ENCODE data around the gene TMEM229A. TPM values are rescaled to one million over a fixed set of nuclear protein-coding genes. Genes with fewer than 3 reads are reported as not detected.
"Not testable (repeated sequence)": the region's sequence is repeated elsewhere in the genome, so short reads cannot be mapped to it uniquely, and the experiment has no call there.

The TMEM229A gene
- total RNA-seq, 4 donors from 2014 or later, result not detected

DNA sequence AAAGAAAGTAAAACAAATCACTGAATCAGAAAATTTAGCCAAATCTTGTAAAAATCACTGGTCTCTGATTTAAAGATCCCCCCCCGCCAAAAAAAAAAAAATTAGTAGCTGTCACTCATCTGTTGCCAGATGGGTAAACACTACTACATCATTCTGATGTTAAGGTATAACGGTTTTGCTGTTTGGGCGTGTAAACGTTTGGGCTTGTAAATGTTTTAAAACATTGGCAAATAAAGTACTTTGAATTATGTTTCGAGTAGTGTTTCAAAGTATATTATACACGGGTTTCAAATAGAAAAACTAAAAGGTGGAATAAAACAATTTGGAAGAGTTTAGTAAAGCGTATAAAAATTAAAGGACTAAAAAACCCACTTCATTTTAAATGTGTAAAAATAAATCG, 1.5 kb downstream of the TMEM229A start:
- 26 to 38% methylated on average over 8 of the region's 8 CpGs for WGBS, 2 donors
- intact Hi-C loops (cut with DNase I; ENCODE audit: low total_unique reads), result no loop called here
- TF ChIP-seq, protein P1, sequence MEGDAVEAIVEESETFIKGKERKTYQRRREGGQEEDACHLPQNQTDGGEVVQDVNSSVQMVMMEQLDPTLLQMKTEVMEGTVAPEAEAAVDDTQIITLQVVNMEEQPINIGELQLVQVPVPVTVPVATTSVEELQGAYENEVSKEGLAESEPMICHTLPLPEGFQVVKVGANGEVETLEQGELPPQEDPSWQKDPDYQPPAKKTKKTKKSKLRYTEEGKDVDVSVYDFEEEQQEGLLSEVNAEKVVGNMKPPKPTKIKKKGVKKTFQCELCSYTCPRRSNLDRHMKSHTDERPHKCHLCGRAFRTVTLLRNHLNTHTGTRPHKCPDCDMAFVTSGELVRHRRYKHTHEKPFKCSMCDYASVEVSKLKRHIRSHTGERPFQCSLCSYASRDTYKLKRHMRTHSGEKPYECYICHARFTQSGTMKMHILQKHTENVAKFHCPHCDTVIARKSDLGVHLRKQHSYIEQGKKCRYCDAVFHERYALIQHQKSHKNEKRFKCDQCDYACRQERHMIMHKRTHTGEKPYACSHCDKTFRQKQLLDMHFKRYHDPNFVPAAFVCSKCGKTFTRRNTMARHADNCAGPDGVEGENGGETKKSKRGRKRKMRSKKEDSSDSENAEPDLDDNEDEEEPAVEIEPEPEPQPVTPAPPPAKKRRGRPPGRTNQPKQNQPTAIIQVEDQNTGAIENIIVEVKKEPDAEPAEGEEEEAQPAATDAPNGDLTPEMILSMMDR (IDR thresholded peaks at IDR 0.05), result no peak
- no peak for TF ChIP-seq POLR2A (IDR thresholded peaks at IDR 0.05)

DNA sequence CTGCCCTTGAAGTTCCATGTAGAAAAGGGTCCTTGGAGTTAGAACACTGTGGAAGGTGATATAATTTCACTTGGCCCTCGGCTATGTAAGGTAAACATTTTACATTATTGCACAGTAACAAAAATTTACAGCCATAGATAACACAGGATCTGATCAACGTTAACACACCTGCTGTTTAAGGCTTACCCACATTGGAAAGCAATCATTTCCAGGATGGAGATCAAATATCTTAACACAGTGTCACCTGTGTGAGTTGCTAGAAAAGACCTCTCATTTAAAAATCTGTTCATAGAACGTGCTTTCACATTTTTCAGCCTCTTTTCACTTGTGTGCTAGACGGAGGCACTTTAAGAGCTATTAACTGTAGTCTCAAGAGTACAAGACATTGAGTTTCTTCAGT, 1.9 kb downstream of the TMEM229A start:
- no peak overlapping the region for H3K4me3 ChIP-seq (ENCODE audit: low read depth, poor library complexity, severe bottlenecking)
- 52 to 60% methylated on average over 4 of the region's 4 CpGs for WGBS, 2 donors
- intact Hi-C loops (cut with DNase I; ENCODE audit: low total_unique reads), result no loop called here
- no peak for TF ChIP-seq POLR2A (IDR thresholded peaks at IDR 0.05)
- TF ChIP-seq, protein P1 (IDR thresholded peaks at IDR 0.05), result no peak
- DNase-seq (ENCODE audit: low spot score in 2 of 2), result no peak

More for the DNA sequence above, 1.5 kb downstream of the TMEM229A start:
- DNase-seq (ENCODE audit: low spot score in 2 of 2), result no peak
- no peak overlapping the region for H3K4me3 ChIP-seq (ENCODE audit: low read depth, poor library complexity, severe bottlenecking)

DNA sequence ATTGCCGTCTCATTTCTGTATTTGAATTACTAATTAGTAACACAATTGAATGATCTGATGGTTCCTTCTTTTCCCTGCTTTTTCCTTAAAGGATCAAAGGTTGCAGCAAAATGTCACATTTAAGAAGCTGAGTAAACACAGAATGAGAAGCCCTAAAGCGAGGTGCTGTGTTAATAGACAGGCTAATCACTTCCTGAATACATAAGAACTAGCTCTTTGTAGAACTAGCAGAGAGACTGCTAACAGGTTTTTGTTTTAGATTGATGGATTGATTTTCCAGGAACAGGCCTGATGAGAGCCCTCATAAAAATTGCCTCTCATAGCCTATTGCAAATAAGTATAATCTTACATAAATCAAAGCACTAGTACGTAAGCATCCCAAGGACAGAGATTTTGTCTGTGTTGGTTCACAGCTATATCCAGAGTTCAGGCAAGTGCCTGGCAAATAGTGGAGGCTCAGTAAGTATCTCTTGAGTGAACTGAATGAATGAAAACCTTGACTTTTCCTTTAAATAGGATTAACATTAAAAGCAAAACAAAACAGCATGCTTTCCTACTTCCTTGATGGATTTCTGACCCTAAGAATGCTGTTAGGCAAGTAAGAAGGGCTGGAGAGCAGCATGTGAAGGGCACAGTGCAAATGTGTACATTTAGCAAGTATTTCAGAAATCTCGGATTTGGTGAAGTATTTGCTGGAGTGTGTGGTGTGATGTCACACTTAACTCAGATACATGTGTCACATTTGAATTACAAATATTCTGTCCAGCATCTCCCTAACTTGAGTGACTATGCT, 3.3 kb downstream of the TMEM229A start:
- TF ChIP-seq, protein P1 (IDR thresholded peaks at IDR 0.05), result no peak
- TF ChIP-seq POLR2A (IDR thresholded peaks at IDR 0.05), result no peak
- DNase-seq (ENCODE audit: low spot score in 2 of 2), result no peak
- intact Hi-C loops (cut with DNase I; ENCODE audit: low total_unique reads), result no loop called here
- H3K4me3 ChIP-seq (ENCODE audit: low read depth, poor library complexity, severe bottlenecking), result no peak overlapping the region
- WGBS, 2 donors, result 63 to 65% methylated on average over 4 of the region's 4 CpGs

DNA sequence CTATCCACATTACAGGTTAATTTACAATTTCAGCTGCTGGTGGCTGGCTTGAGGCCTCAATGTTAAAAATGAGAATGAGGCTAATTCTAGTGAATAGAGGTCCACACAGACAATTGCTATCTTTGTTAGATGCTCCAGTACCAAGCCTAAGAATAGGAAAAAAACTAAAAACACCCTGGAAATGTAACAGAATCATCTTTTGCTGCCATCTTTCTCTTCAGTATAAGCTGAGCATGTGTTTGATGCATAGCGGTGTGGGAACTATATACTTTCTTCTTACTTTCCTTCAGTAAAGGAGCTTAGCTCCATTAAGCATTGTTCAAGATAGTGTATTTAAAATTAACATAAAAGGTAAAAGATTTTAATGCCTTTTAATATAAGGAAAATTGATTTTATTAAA, 5.6 kb downstream of the TMEM229A start:
- 94 to 97% methylated on average over 1 of the region's 1 CpG for WGBS, 2 donors
- no peak overlapping the region for H3K4me3 ChIP-seq (ENCODE audit: low read depth, poor library complexity, severe bottlenecking)
- no peak for DNase-seq (ENCODE audit: low spot score in 2 of 2)
- intact Hi-C loops (cut with DNase I; ENCODE audit: low total_unique reads), result no loop called here
- TF ChIP-seq, protein P1 (IDR thresholded peaks at IDR 0.05), result no peak
- TF ChIP-seq POLR2A (IDR thresholded peaks at IDR 0.05), result no peak

DNA sequence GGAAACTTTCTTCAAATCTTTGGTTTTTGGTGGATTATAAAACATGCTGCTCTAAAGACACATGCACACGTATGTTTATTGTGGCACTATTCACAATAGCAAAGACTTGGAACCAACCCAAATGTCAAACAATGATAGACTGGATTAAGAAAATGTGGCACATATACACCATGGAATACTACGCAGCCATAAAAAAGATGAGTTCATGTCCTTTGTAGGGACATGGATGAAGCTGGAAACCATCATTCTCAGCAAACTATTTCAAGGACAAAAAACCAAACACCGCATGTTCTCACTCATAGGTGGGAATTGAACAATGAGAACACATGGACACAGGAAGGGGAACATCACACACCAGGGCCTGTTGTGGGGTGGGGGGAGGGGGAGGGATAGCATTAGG, 8.5 kb downstream of the TMEM229A start:
- intact Hi-C loops (cut with DNase I; ENCODE audit: low total_unique reads); DNase-seq (ENCODE audit: low spot score in 2 of 2); H3K4me3 ChIP-seq (ENCODE audit: low read depth, poor library complexity, severe bottlenecking): not testable (repeated sequence)
- 91 to 92% methylated on average over 3 of the region's 3 CpGs for WGBS, 2 donors

DNA sequence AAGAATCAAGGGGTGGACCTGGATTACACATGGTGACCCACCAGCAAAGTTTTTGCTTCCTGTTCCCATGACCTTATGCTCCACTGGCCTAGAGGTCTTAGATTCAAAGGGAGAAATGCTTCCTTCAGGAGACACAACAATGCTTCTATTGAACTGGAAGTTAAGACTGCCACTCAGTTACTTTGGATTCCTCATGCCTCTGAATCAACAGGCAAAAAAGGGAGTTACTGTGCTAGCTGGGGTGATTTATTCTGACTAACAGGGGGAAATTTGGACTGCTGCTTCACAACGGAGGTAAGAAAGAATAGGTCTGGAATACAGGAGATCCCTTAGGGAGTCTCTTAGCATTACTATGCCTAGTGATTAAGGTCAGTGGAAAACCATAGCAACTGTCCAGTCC, 10.3 kb downstream of the TMEM229A start:
- no peak overlapping the region for H3K4me3 ChIP-seq (ENCODE audit: low read depth, poor library complexity, severe bottlenecking)
- intact Hi-C loops (cut with DNase I; ENCODE audit: low total_unique reads), result no loop called here
- TF ChIP-seq POLR2A (IDR thresholded peaks at IDR 0.05), result no peak
- TF ChIP-seq, protein P1 (IDR thresholded peaks at IDR 0.05), result no peak
- DNase-seq (ENCODE audit: low spot score in 2 of 2), result no peak
- 29 to 37% methylated on average over 1 of the region's 1 CpG for WGBS, 2 donors

All from lower leg skin (tissue), 4 donors.